Stimulated activated CD8-positive, alpha-beta memory T cell treated with anti-CD3 and anti-CD28 coated beads, Interleukin-12 subunit alpha, Interleukin-12 subunit beta, amount 100 ng/mL, for 1 hour (primary cell): ENCODE data around the gene RNPEP.
A peak's percentile ranks its signal among the peaks of the same experiment; 100 is the strongest.
"Not testable (repeated sequence)": the region's sequence is repeated elsewhere in the genome, so short reads cannot be mapped to it uniquely, and the experiment has no call there.

Experiments
- DNase-seq: peaks from one replicate; pipeline ENCODE4 v3.0.0-alpha.2; 2020; ENCODE audit warnings: low read depth

Gene RNPEP

GRCh38 chr1:201958348-201958747, 24.1 kb upstream of the RNPEP start:
- DNase-seq, result no peak

- DNase-seq, result not testable (repeated sequence)
Measured at GRCh38 chr1:201962382-201962781, 20.1 kb upstream of the RNPEP start.

- DNase-seq, result no peak
Measured at GRCh38 chr1:201964261-201964660, 18.2 kb upstream of the RNPEP start.

GRCh38 chr1:201966171-201966570, 16.3 kb upstream of the RNPEP start:
- DNase-seq, result no peak

- no peak for DNase-seq
Measured at GRCh38 chr1:201968202-201968925, 14.1 kb upstream of the RNPEP start.

GRCh38 chr1:201970334-201971159, 11.9 kb upstream of the RNPEP start:
- no peak for DNase-seq

- peak; percentile 53 for DNase-seq
Measured at GRCh38 chr1:201982082-201982622, 296 bp upstream of the RNPEP start.

- no peak for DNase-seq
Measured at GRCh38 chr1:201983380-201983805, 945 bp downstream of the RNPEP start.

- DNase-seq, result no peak
Measured at GRCh38 chr1:201984446-201984845, 2.0 kb downstream of the RNPEP start.

GRCh38 chr1:201985355-201985754, 2.9 kb downstream of the RNPEP start:
- no peak for DNase-seq

- no peak for DNase-seq
Measured at GRCh38 chr1:201988601-201989000, 6.2 kb downstream of the RNPEP start.

GRCh38 chr1:201989354-201990128, 7.1 kb downstream of the RNPEP start:
- DNase-seq, result no peak

- DNase-seq, result no peak
Measured at GRCh38 chr1:201990427-201990826, 8.0 kb downstream of the RNPEP start.

- DNase-seq, result no peak
Measured at GRCh38 chr1:201999625-202000238, 17.3 kb downstream of the RNPEP start.

GRCh38 chr1:202002507-202002906, 20.1 kb downstream of the RNPEP start:
- DNase-seq, result no peak

- no peak for DNase-seq
Measured at GRCh38 chr1:202004711-202005110, 22.3 kb downstream of the RNPEP start.

- DNase-seq, result no peak
Measured at GRCh38 chr1:202005958-202006357, 23.5 kb downstream of the RNPEP start.

GRCh38 chr1:202007304-202007703, 24.9 kb downstream of the RNPEP start:
- no peak for DNase-seq

- no peak for DNase-seq
Measured at GRCh38 chr1:202007805-202008489, 25.5 kb downstream of the RNPEP start.

GRCh38 chr1:202009326-202010179, 27.1 kb downstream of the RNPEP start:
- DNase-seq, result peak; percentile 46
